Activated CD4-positive, alpha-beta T cell treated with anti-CD3 and anti-CD28 coated beads for 36 hours (primary cell): ENCODE results near the gene CRY1. TPM values are rescaled to one million over a fixed set of nuclear protein-coding genes. Genes with fewer than 3 reads are reported as not detected.

ENCODE experiments used
- ATAC-seq: fragments of 200-7000 bp; cut with Tn5 transposase; one replicate; pipeline ENCODE4 v1.10.0; 2021; ENCODE audit warnings: mild to moderate bottlenecking, moderate library complexity
- CTCF ChIA-PET: fragments of 350-600 bp; sonication (Branson Sonifier 250); formaldehyde crosslinking; loops from one replicate; lab custom pipeline; 2021; ENCODE audit warnings: antibody characterized with exemption; lab: Charles Lee
- POLR2A ChIA-PET: fragments of 350-600 bp; sonication (Branson Sonifier 250); formaldehyde crosslinking; loops from one replicate; lab custom pipeline; 2021; ENCODE audit warnings: antibody characterized with exemption, inconsistent platforms; lab: Charles Lee
- DNase-seq: peaks from one replicate; pipeline ENCODE4 v3.0.0-alpha.2; 2020
- H3K27ac Mint-ChIP-seq: one replicate; pipeline ENCODE4 v1.8.0; 2021; ENCODE audit warnings: mixed read lengths
- H3K27me3 Mint-ChIP-seq: one replicate; pipeline ENCODE4 v1.8.0; 2021; ENCODE audit warnings: mixed read lengths
- H3K36me3 Mint-ChIP-seq: one replicate; pipeline ENCODE4 v1.8.0; 2021; ENCODE audit warnings: low read depth, mixed read lengths
- H3K4me1 Mint-ChIP-seq: one replicate; pipeline ENCODE4 v1.8.0; 2021; ENCODE audit warnings: mixed read lengths
- H3K4me3 Mint-ChIP-seq: one replicate; pipeline ENCODE4 v1.8.0; 2021; ENCODE audit warnings: mild to moderate bottlenecking, moderate library complexity, mixed read lengths
- H3K9me3 Mint-ChIP-seq: one replicate; pipeline ENCODE4 v1.8.0; 2021; ENCODE audit warnings: low read depth, mixed read lengths
- intact Hi-C, 2 experiments: fragments of 100-400 bp; cut with DNase I in 1 of 2; cut with micrococcal nuclease in 1 of 2; formaldehyde crosslinking; loops; one replicate each; pipeline versions ENCODE4 v1.14.2 to v1.15.1; 2022 to 2024; cut with DNase I, micrococcal nuclease
- total RNA-seq, 2 experiments: library from RNA; stranded (reverse); gene quantifications; one replicate each; pipeline ENCODE4 v1.2.3, GENCODE V29; 2021

Gene CRY1
- total RNA-seq, 2 experiments from 2014 or later = 14.8 to 17.7 TPM

DNA sequence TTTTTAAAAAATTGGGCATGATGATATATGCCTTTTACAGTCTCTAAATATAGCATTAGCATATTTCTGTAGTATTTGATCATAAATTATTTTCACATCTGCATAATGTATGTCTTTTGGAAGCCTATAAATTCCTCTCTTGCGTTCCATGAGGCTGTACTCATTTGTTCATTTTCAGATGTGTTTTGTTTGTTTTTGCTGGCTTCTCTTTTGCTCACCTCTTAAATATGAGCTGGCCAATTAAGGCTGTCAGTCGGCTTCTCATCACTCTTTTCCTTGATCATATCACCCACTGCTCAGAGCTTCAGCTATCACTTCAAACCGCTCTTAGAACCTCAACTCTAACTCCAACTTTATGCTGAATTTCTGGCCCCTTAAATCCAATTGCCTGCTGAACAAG lies 131.1 kb downstream of the CRY1 start:
- DNase-seq (no peak), ATAC-seq (no peak)
- ChIA-PET POLR2A (interaction anchor here (0.6 kb wide), 1 partner anchor 127 kb away, joined by 3 read pairs; no protein-coding TSS in a partner anchor), CTCF (interaction anchor here (1.1 kb wide), 1 partner anchor 25 kb away, joined by 5 read pairs; the partner anchor contains the start of gene MTERF2)
- peaks cover 25% of the 10 kb centered on the region for H3K36me3 Mint-ChIP-seq
- no peaks in the 10 kb centered on the region for H3K9me3 Mint-ChIP-seq
- H3K27me3 Mint-ChIP-seq = no peaks in the 10 kb centered on the region
- intact Hi-C loops = no loop called here
- H3K4me3 Mint-ChIP-seq = no peak overlapping the region
- H3K27ac Mint-ChIP-seq = no peak overlapping the region
- H3K4me1 Mint-ChIP-seq = peaks cover 39% of the 10 kb centered on the region

DNA sequence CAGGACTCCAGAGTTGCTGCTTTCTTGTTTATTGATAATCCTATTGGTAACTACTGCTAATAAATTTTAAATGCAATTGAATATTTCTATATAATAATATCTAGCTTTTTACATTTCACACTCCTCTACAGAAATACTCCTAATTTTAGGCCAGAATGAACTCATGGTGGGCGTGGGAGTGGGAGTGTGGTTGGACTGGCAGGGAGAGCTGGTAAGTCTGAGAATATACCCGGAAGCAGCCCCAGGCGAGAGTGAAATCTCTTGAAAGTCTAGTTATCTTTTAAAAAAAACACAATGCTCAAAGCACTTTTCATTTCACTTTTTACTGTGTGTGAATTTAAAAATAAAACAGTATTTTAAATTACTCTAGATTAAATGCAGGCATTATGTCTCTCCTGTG lies 132.9 kb downstream of the CRY1 start:
- H3K27ac Mint-ChIP-seq = no peak overlapping the region

DNA sequence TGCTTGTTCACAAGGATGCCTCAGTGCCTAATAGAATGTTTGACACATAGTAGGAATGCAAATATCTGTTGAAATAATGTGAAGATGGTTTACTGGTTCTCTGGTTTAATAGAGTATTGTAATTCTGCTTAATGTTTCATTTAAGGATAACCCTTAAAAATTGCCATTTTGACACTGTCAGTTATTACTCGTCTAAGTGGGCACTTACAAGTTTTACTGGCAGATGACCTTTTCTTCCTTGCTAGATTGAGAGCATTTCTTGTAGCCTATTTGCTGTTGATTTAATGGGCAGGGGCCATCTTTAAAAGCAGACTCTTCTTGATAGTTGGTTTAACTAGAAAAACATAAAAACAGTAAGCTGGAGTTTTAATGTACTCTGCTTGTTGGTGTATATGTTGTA lies 135.8 kb downstream of the CRY1 start:
- ChIA-PET CTCF (no interaction called here), POLR2A (no interaction called here)
- ATAC-seq (no peak), DNase-seq (no peak)
- H3K4me1 Mint-ChIP-seq = peaks cover 36% of the 10 kb centered on the region
- H3K9me3 Mint-ChIP-seq = no peaks in the 10 kb centered on the region
- peaks cover 8% of the 10 kb centered on the region for H3K36me3 Mint-ChIP-seq
- H3K27ac Mint-ChIP-seq = peak overlapping the region; percentile 66
- intact Hi-C loops = loop anchor here (2.0 to 10.0 kb wide), 3 partner anchors 135 to 727 kb away; partner anchors contain the start of genes CKAP4 (in 1 of the 2), CRY1 (in 1 of the 2) and PWP1 (in 1 of the 2)
- H3K4me3 Mint-ChIP-seq = peak overlapping the region; percentile 100
- H3K27me3 Mint-ChIP-seq = no peaks in the 10 kb centered on the region

More for the DNA sequence above, 132.9 kb downstream of the CRY1 start:
- ATAC-seq (no peak), DNase-seq (no peak)
- intact Hi-C loops = no loop called here
- H3K4me1 Mint-ChIP-seq = peaks cover 37% of the 10 kb centered on the region
- CTCF ChIA-PET = interaction anchor here (0.7 kb wide), 1 partner anchor 11 kb away, joined by 3 read pairs; no protein-coding TSS in a partner anchor
- H3K36me3 Mint-ChIP-seq = peaks cover 21% of the 10 kb centered on the region
- POLR2A ChIA-PET = no interaction called here
- H3K27me3 Mint-ChIP-seq = no peaks in the 10 kb centered on the region
- no peak overlapping the region for H3K4me3 Mint-ChIP-seq
- H3K9me3 Mint-ChIP-seq = no peaks in the 10 kb centered on the region

DNA sequence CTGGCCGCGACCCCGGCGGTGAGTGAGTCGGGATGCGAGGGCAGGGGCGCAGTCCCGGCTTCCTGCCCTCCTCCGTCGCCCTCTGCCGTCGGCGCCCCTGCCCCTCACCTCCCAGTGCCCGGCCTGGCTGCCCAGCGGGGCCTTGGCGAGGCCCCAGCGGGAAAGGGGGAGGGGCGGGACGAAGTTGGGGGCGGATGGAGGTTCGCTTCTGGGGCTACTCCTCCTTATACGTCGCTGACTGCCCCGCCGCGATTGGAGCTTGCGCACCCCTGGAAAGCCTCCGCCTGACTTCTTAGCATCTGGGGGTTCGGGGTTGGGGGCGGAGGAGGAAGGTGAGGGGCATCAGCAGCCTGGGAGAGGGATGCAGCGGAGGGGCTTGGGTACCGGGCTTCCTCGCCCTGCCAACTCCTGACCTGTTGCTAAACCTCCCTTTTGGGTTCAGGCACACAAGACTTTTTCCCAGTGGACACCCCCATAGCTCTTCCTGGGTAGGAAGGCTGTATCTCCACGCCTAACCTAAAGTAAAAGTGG lies 137.2 kb downstream of the CRY1 start:
- CTCF ChIA-PET = interaction anchor here (0.7 to 1.5 kb wide), 5 partner anchors 14 to 732 kb away, joined by 3 to 4 read pairs (median 3); no protein-coding TSS in a partner anchor
- intact Hi-C loops = loop anchor here (1.0 to 10.0 kb wide), 4 partner anchors 137 to 804 kb away; partner anchors contain the start of genes CKAP4 (in 1 of the 2), CRY1 (in 1 of the 2) and PWP1 (in 1 of the 2)
- no peaks in the 10 kb centered on the region for H3K27me3 Mint-ChIP-seq
- DNase-seq (peak; percentile 79), ATAC-seq (peak; percentile 45)
- POLR2A ChIA-PET = interaction anchor here (1.1 to 1.5 kb wide), 2 partner anchors 28 to 53 kb away, joined by 3 to 4 read pairs; no protein-coding TSS in a partner anchor
- peaks cover 29% of the 10 kb centered on the region for H3K4me1 Mint-ChIP-seq
- peaks cover 5% of the 10 kb centered on the region for H3K36me3 Mint-ChIP-seq
- H3K9me3 Mint-ChIP-seq = no peaks in the 10 kb centered on the region
- H3K27ac Mint-ChIP-seq = peak overlapping the region; percentile 98
- peak overlapping the region; percentile 100 for H3K4me3 Mint-ChIP-seq

DNA sequence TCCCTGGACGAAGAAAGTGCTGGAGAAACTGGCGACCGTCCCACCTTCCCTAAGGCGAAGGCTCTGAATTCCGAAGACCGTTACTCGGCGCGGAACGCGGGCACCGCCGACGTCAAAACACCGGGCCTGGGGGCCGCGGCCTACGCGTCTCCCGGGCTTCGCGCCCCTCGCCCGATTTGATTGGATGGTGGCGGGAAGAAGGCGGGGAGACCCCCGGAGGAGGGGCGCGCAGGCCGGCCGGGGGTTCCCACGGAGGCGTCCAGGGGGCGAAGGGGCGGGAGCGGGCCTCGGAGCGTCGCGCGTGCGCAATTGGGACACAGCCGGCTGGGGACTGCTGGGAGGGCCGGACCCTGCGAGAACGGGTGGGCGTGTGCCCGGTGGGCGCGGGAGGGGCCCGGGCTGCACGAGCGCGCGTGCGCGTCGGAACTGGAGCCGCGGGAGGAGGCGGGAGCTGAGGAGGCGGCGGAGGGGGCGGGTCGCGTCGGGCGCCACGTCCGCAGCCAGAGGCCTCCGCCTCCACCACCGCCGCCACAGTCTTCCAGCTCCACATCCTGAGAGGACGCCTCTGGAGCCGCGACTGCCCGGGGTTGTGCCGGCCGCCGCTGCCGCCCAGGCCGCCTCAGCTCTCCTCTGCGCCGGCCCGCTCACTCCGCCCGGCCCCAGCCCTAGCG lies 137.8 kb downstream of the CRY1 start, which contains the start of gene TMEM263:
Gene TMEM263, plus strand, starts transcription at position 531 of the 671 bp plus-strand sequence. CDS start 11,210 bp downstream, outside the sequence.
- Mint-ChIP-seq H3K9me3 (no peaks in the 10 kb centered on the region), H3K27ac (peak within 1 kb of the TSS; percentile 98), H3K36me3 (peaks cover 5% of the 10 kb centered on the region), H3K27me3 (no peaks in the 10 kb centered on the region), H3K4me1 (peaks cover 23% of the 10 kb centered on the region), H3K4me3 (peak within 1 kb of the TSS; percentile 100)
- ATAC-seq (peak; percentile 81), DNase-seq (peak; percentile 94)
- intact Hi-C loops = loop anchor here (1.0 to 10.0 kb wide), 11 partner anchors 32 to 1625 kb away; partner anchors contain the start of genes CRY1 (in 2 of the 2), MTERF2 (in 2 of the 2), C12orf75 (in 1 of the 2) and CKAP4 (in 1 of the 2)
- ChIA-PET CTCF (interaction anchor here (0.7 to 1.6 kb wide), 7 partner anchors 14 to 732 kb away, joined by 3 to 4 read pairs (median 3); no protein-coding TSS in a partner anchor), POLR2A (interaction anchor here (0.7 to 1.5 kb wide), 3 partner anchors 28 to 597 kb away, joined by 3 to 4 read pairs (median 3); no protein-coding TSS in a partner anchor)

DNA sequence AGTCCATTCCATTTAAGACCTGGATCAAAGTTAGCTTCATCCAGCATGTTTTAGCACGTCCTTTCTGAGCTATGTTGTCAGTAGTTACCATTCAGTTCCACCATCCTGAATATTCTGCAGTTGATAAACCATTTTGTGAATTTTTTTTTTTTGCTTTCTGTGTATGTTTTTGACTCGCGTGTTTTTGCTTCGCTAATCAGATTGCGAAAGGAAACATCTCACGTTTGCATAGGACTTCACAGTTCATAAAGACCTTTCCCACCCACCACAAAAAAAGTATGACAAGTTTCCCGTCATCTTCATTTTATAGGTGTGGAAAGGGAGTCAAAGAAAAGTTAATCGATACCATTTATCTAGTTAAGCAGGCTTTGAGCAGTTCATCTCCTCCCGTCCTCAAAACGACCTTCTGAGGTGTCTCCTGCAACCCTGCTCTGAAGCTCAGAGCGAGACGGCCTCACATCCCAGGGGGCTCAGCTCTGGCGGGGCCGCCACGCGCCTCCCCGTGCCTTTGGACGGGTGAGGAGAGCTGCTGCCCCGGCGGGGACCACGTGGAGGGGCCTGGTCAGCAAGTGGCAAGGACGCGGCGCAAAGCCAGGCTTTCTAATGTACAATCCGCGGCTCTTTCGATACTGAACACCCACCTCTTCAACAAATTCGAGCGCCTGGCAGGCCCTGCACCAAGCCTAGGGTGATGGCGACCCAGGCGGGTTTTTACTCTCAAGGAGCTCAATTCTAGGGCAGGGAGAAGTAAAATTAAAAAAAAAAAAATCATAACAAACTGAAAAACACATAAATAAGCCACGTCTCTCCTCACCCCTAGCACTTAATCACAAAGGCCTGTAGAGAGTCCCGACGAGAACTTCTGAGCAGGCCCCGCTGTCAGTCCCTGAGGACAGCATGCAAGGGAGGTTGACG lies 138.6 kb downstream of the CRY1 start:
- ATAC-seq (peak; percentile 27), DNase-seq (peak; percentile 43)
- H3K27ac Mint-ChIP-seq = peak overlapping the region; percentile 87
- CTCF ChIA-PET = interaction anchor here (0.7 to 1.6 kb wide), 4 partner anchors 22 to 275 kb away, joined by 3 to 4 read pairs (median 4); no protein-coding TSS in a partner anchor
- intact Hi-C loops = loop anchor here (1.0 to 10.0 kb wide), 9 partner anchors 33 to 1624 kb away; partner anchors contain the start of genes MTERF2 (in 2 of the 2), C12orf75 (in 1 of the 2), CKAP4 (in 1 of the 2) and CRY1 (in 1 of the 2)
- H3K4me3 Mint-ChIP-seq = peak overlapping the region; percentile 100
- H3K9me3 Mint-ChIP-seq = peaks cover 3% of the 10 kb centered on the region
- no peaks in the 10 kb centered on the region for H3K27me3 Mint-ChIP-seq
- POLR2A ChIA-PET = interaction anchor here (0.7 to 1.1 kb wide), 3 partner anchors 29 to 597 kb away, joined by 3 read pairs; no protein-coding TSS in a partner anchor
- H3K36me3 Mint-ChIP-seq = peaks cover 5% of the 10 kb centered on the region
- H3K4me1 Mint-ChIP-seq = peaks cover 22% of the 10 kb centered on the region

DNA sequence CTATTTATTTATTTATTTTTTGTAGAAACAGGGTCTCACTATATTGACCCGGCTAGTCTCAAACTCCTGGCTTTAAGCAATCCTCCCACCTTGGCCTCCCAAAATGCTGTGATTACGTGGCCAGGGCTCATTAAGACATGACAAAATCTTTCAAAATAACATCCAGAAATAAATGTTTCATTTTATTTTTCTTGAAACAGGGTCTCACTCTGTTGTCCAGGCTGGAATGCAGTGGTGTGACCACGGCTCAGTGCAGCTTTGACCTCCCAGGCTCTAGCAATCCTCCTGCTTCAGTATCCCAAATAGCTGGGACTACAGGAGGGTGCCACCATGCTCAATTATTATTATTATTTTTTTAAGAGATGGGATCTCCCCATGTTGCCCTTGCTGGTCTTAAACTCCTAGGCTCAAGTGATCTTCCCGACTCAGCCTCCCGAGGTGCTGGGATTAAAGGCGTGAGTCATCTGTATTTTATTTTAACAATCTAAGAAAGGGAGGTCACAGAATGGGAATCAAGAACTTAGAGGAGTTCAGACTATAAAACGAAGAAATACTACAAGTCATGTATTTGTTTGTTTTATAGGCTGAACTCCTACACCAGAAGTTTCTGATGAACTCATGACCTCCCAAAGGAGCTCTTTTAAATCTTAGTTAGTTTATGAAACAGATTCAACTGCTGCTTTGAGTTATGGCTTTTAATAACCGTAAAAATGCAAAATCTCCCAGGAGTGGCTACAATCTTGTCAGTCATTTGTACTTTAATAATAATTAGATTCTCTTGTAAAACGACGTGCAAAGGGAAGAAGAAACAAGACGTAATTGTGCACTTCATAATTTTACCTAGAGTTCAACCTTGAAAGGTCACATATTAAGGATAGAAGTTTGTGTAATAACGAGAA lies 139.7 kb downstream of the CRY1 start:
- DNase-seq = no peak
- ChIA-PET CTCF (interaction anchor here (0.6 to 0.9 kb wide), 3 partner anchors 23 to 378 kb away, joined by 3 read pairs; partner anchors contain the start of gene CRY1), POLR2A (interaction anchor here (0.7 kb wide), 1 partner anchor 34 kb away, joined by 3 read pairs; no protein-coding TSS in a partner anchor)
- Mint-ChIP-seq H3K27me3 (no peaks in the 10 kb centered on the region), H3K36me3 (peaks cover 3% of the 10 kb centered on the region), H3K4me3 (no peak overlapping the region), H3K27ac (no peak overlapping the region), H3K9me3 (peaks cover 8% of the 10 kb centered on the region), H3K4me1 (peaks cover 18% of the 10 kb centered on the region)
- no peak for ATAC-seq
- intact Hi-C loops = loop anchor here in 1 of 2 experiments (2.0 to 10.0 kb wide), 3 partner anchors 367 to 1623 kb away; partner anchors contain the start of genes C12orf75 and PWP1

DNA sequence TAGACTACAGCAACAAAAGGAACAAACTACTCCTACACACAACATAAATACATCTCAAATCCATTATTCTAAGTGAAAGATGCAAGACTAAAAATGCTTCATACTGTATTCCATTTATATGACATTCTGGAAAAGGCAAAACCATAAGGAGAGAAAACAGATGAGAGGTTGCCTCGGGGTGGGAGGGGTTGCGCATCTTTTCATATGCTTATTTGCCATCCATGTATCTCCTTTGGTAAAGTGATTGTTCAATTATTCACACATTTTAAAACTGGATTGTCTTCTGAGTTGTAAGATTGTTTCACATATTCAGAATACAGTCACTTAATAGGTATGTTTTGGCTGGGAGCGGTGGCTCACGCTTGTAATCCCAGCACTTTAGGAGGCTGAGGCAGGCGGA lies 142.8 kb downstream of the CRY1 start:
- peaks cover 16% of the 10 kb centered on the region for H3K9me3 Mint-ChIP-seq
- no peak overlapping the region for H3K27ac Mint-ChIP-seq
- no peak overlapping the region for H3K4me3 Mint-ChIP-seq
- no peaks in the 10 kb centered on the region for H3K36me3 Mint-ChIP-seq
- H3K27me3 Mint-ChIP-seq = no peaks in the 10 kb centered on the region
- CTCF ChIA-PET = no interaction called here
- POLR2A ChIA-PET = no interaction called here
- peaks cover 6% of the 10 kb centered on the region for H3K4me1 Mint-ChIP-seq
- intact Hi-C loops = loop anchor here in 1 of 2 experiments (10.0 kb wide), 1 partner anchor 734 kb away; the partner anchor contains the start of gene PWP1
- no peak for ATAC-seq
- DNase-seq = no peak

DNA sequence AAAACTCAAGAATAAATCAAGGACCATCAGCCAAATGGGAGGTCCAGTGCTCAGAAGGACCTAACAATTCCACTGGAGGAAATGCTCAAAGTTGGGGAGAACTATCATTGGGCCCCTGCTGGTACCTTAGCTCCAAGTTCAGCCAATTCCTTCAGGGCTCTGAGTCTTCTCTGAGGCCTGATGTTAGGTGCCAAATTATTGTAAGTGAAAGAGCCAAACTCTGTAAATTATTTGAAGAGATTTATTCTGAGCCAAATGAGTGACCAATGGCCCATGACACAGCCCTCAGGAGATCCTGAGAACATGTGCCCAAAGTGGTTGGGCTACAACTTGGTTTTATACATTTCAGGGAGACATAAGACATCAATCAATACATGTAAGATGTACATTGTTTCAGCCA lies 145.9 kb downstream of the CRY1 start:
- Mint-ChIP-seq H3K9me3 (peaks cover 16% of the 10 kb centered on the region), H3K4me3 (no peak overlapping the region), H3K27me3 (no peaks in the 10 kb centered on the region), H3K36me3 (peaks cover 3% of the 10 kb centered on the region), H3K27ac (no peak overlapping the region), H3K4me1 (no peaks in the 10 kb centered on the region)
- intact Hi-C loops = no loop called here
- ChIA-PET CTCF (interaction anchor here (1.2 kb wide), 1 partner anchor 589 kb away, joined by 3 read pairs; no protein-coding TSS in a partner anchor), POLR2A (no interaction called here)
- DNase-seq = no peak
- ATAC-seq = no peak
